HepG2 (cell line): ENCODE measurements around the gene ABCG8. TPM values are rescaled to one million over a fixed set of nuclear protein-coding genes. Genes with fewer than 3 reads are reported as not detected.

ENCODE experiments used
- ATAC-seq: fragments of 200-7000 bp; cut with Tn5 transposase; 3 replicates; pipeline ENCODE4 v1.9.1; 2020; ENCODE audit warnings: mild to moderate bottlenecking, moderate library complexity
- BruUV-seq: library from RNA; stranded (reverse); fragments of 400-500 nt; replicated peaks from 2 replicates; lab custom pipeline; 2021; lab: Mats Ljungman, UMichigan
- CTCF ChIA-PET: fragments of 300-600 bp; formaldehyde crosslinking; extraction: SDS; loops from one replicate; lab custom pipeline; 2021; ENCODE audit warnings: low total read pairs, inconsistent platforms, low intra/inter-chr PET ratio; lab: Yijun Ruan, JAX
- POLR2A ChIA-PET: fragments of 350-600 bp; sonication (Branson Sonifier 250); formaldehyde crosslinking; loops from one replicate; lab custom pipeline; 2020; ENCODE audit warnings: antibody characterized with exemption, inconsistent platforms; lab: Yijun Ruan, JAX
- DNase-seq: peaks from one replicate; pipeline ENCODE4 v3.0.0-alpha.2; 2015; ENCODE audit warnings: low spot score
- FAIRE-seq: peaks from 3 replicates; lab custom pipeline; 2011; peaks lifted over from hg19 to GRCh38; lab: Jason Lieb, UNC
- H2AFZ ChIP-seq: one replicate; pipeline ENCODE4 v1.6.1; 2011; ENCODE audit warnings: low read length, inconsistent platforms
- H3K27ac ChIP-seq: fragments of 300-600 bp; 3 replicates; pipeline ENCODE4 v1.8.0; 2011; ENCODE audit warnings: mixed run types, mild to moderate bottlenecking, mixed read lengths, low read length, inconsistent platforms; ENCODE audit not compliant: insufficient read depth; ENCODE audit errors: extremely low read length
- H3K27me3 ChIP-seq, 2 experiments: fragments of 200-600 bp in 1 of 2; 2 replicates in 1 of 2; 3 replicates in 1 of 2; pipeline versions ENCODE4 v1.6.0 to v1.8.0; 2011; ENCODE audit warnings: low read length in 2 of 2, mild to moderate bottlenecking in 2 of 2, moderate library complexity in 2 of 2, inconsistent platforms in 1 of 2; ENCODE audit not compliant: insufficient read depth in 2 of 2, control insufficient read depth in 1 of 2
- H3K36me3 ChIP-seq, 2 experiments: fragments of 200-600 bp in 1 of 2; replicated peaks in 1 of 2; 2 replicates in 1 of 2; 3 replicates in 1 of 2; pipeline versions ENCODE4 v1.5.1 to v1.8.0; 2011; ENCODE audit warnings: low read length in 2 of 2, inconsistent platforms in 1 of 2; ENCODE audit not compliant: insufficient read depth in 2 of 2, control insufficient read depth in 1 of 2
- H3K4me1 ChIP-seq: 2 replicates; pipeline ENCODE4 v1.5.1; 2012; ENCODE audit warnings: low read length, inconsistent platforms; ENCODE audit not compliant: insufficient read depth
- H3K4me2 ChIP-seq: 2 replicates; pipeline ENCODE4 v1.6.0; 2011; ENCODE audit warnings: low read depth, low read length, inconsistent platforms
- H3K4me3 ChIP-seq, 3 experiments: fragments of 200-600 bp in 1 of 3; sonication (generic), shearing (Covaris generic) in 1 of 3; replicated peaks in 1 of 3; 2 replicates each; pipeline ENCODE4 v1.5.1; 2011 to 2016; ENCODE audit warnings: low read length in 3 of 3, inconsistent platforms in 2 of 3, low read depth in 2 of 3, mild to moderate bottlenecking in 2 of 3, control low read depth in 1 of 3, mixed read lengths in 1 of 3; ENCODE audit not compliant: insufficient read depth in 1 of 3
- H3K79me2 ChIP-seq: one replicate; pipeline ENCODE4 v1.6.1; 2011; ENCODE audit warnings: low read length, inconsistent platforms; ENCODE audit not compliant: insufficient read depth
- H3K9ac ChIP-seq: 2 replicates; pipeline ENCODE4 v1.6.0; 2011; ENCODE audit warnings: mild to moderate bottlenecking, low read depth, low read length, inconsistent platforms; ENCODE audit not compliant: insufficient read depth
- H3K9me3 ChIP-seq: 2 replicates; pipeline ENCODE4 v1.5.1; 2012; ENCODE audit warnings: mild to moderate bottlenecking, low read length
- H4K20me1 ChIP-seq: 2 replicates; pipeline ENCODE4 v1.6.0; 2011; ENCODE audit warnings: inconsistent platforms, mild to moderate bottlenecking, low read length, moderate library complexity; ENCODE audit not compliant: insufficient read depth
- HOMEZ ChIP-seq: IDR thresholded peaks from 2 replicates; pipeline ENCODE4 v1.6.1; 2016; ENCODE audit warnings: low read depth
- SNAPC2 ChIP-seq: sonication (generic); formaldehyde crosslinking; IDR thresholded peaks from 2 replicates; pipeline ENCODE4 v1.8.1; 2022; ENCODE audit warnings: mild to moderate bottlenecking, missing genetic modification reagents
- ZNF430 ChIP-seq: sonication (generic); formaldehyde crosslinking; IDR thresholded peaks from 2 replicates; pipeline ENCODE4 v1.9.0; 2021; ENCODE audit warnings: mild to moderate bottlenecking, missing genetic modification reagents
- ZNF770 ChIP-seq: sonication (generic); formaldehyde crosslinking; IDR thresholded peaks from 2 replicates; pipeline ENCODE4 v1.5.0; 2020; ENCODE audit warnings: mild to moderate bottlenecking, missing genetic modification reagents
- WGBS: methylation state at CpG from one replicate; pipeline ENCODE4 v1.1.6; 2017; ENCODE audit warnings: low lambda C conversion rate; 5-methylcytosine and 5-hydroxymethylcytosine counted together
- in situ Hi-C: cut with HindIII; loops from 2 replicates; pipeline ENCODE4 v1.10.0; 2017; ENCODE audit warnings: low pct_unique_long_range_greater_than_20kb; ENCODE audit not compliant: extremely low pct_ligation_motif_present
- intact Hi-C: fragments of 100-400 bp; cut with micrococcal nuclease; formaldehyde crosslinking; loops from one replicate; pipeline ENCODE4 v1.10.0; 2022; ENCODE audit not compliant: unreplicated experiment
- polyA plus RNA-seq, 8 experiments: library from polyadenylated mRNA; depleted of rRNA in 3 of 8; stranded (reverse) in 7 of 8; unstranded in 1 of 8; fragments of >200 nt; fragmentation: Illumina TruSeq in 4 of 8; extraction: Trizol in 4 of 8; gene quantifications; 2 replicates each; pipeline versions ENCODE4 v1.2.1 to v1.2.3, GENCODE V29; 2011 to 2016; ENCODE audit warnings: low read depth in 4 of 8, missing spikeins in 1 of 8, mixed read lengths in 1 of 8; ENCODE audit not compliant: insufficient read depth in 1 of 8
- total RNA-seq, 5 experiments: library from RNA; depleted of rRNA; stranded (reverse); fragments of >200 nt; fragmentation: Illumina TruSeq; extraction: Trizol; gene quantifications; 2 replicates each; pipeline ENCODE4 v1.2.3, GENCODE V29; 2016; ENCODE audit warnings: low read depth in 1 of 5

Gene ABCG8
- total and polyA plus RNA-seq, 2 of the 13 experiments (the other 11 are each of a cell fraction or from before 2014, with no cell fraction given): 8.1 to 8.8 TPM

- WGBS: 50% methylated on average over 3 of the region's 3 CpGs
- ATAC-seq (no peak; the same call in 2 of the 3 replicates), DNase-seq (no peak), FAIRE-seq (no peak)
- Histone ChIP-seq H3K36me3 (peaks cover 26 to 60% of the 10 kb centered on the region in 2 experiments), H3K9me3 (no peaks in the 10 kb centered on the region), H3K4me3 (no peak overlapping the region), H3K9ac (no peak overlapping the region), H3K79me2 (no peaks in the 10 kb centered on the region), H4K20me1 (no peaks in the 10 kb centered on the region), H3K4me2 (no peak overlapping the region), H2AFZ (no peak overlapping the region), H3K4me1 (peaks cover 11% of the 10 kb centered on the region; the same call in 1 of the 2 replicates), H3K27ac (no peak overlapping the region), H3K27me3 (no peaks in the 10 kb centered on the region)
- no TSS peak for BruUV-seq
- in situ Hi-C loops: no loop called here
- CTCF ChIA-PET: no interaction called here
- TF ChIP-seq ZNF430 (CRISPR knock-in tag): no peak
- TF ChIP-seq ZNF770 (CRISPR knock-in tag): 0 out of 2 replicates have a peak, but pooled peaks have one; percentile 14
- no peak for TF ChIP-seq SNAPC2 (CRISPR knock-in tag)
- TF ChIP-seq HOMEZ (CRISPR knock-in tag): peak; percentile 21; the same call in 1 of the 2 replicates
- POLR2A ChIA-PET: interaction anchor here (1.4 to 2.1 kb wide), 3 partner anchors 11 to 20 kb away, joined by 3 to 7 read pairs (median 3); partner anchors contain the start of genes ABCG5 and ABCG8
- intact Hi-C loops: no loop called here
Measured at GRCh38 chr2:43825841-43826240, 12.9 kb upstream of the ABCG8 start.
